ENCODE data around the gene ZNF575. TPM values are rescaled to one million over a fixed set of nuclear protein-coding genes. Genes with fewer than 3 reads are reported as not detected.
A peak's percentile ranks its signal among the peaks of the same experiment; 100 is the strongest.

Gene ZNF575
- polyA plus RNA-seq, 1 donor (not counting 4 experiments of a cell fraction or from before 2014, with no cell fraction given) = 0.05 TPM

- TF ChIP-seq EZH2 (IDR thresholded peaks at IDR 0.05; ENCODE audit: low read length) (no peak), CTCF (optimal IDR thresholded peaks at IDR 0.05 in 1 of 3, IDR thresholded peaks at IDR 0.05 in 1 of 3, conservative IDR thresholded peaks at IDR 0.05 in 1 of 3; ENCODE audit: extremely low read depth in 1 of 3, insufficient read depth in 2 of 3, low read length in 3 of 3) (no peak)
- no peaks in the 10 kb centered on the region for H4K20me1 ChIP-seq (ENCODE audit: control insufficient read depth, extremely low read depth, insufficient read depth, low read length)
- H2AFZ ChIP-seq (ENCODE audit: control insufficient read depth, low read length) = no peak overlapping the region
- H3K4me3 ChIP-seq (ENCODE audit: control insufficient read depth in 2 of 3, extremely low read depth in 1 of 3, insufficient read depth in 2 of 3, low read depth in 1 of 3, low read length in 3 of 3) = no peak overlapping the region
- no peak overlapping the region for H3K4me2 ChIP-seq (ENCODE audit: control insufficient read depth, extremely low read depth, insufficient read depth, low read depth, low read length)
- H3K9ac ChIP-seq (ENCODE audit: control insufficient read depth, extremely low read depth, insufficient read depth, low read length) = no peak overlapping the region
- H3K36me3 ChIP-seq (ENCODE audit: control insufficient read depth in 2 of 2, extremely low read depth in 1 of 2, insufficient read depth in 2 of 2, low read length in 2 of 2) = peaks cover 0 to 4% of the 10 kb centered on the region in 2 experiments
- H3K79me2 ChIP-seq (ENCODE audit: control insufficient read depth, insufficient read depth, low read length) = peaks cover 20% of the 10 kb centered on the region
- H3K9me3 ChIP-seq (ENCODE audit: control insufficient read depth, low read depth, low read length) = no peaks in the 10 kb centered on the region
- no peaks in the 10 kb centered on the region for H3K27me3 ChIP-seq (ENCODE audit: control insufficient read depth, extremely low read depth, insufficient read depth, low read length)
- no peak for FAIRE-seq
- H3K4me1 ChIP-seq (ENCODE audit: control insufficient read depth, extremely low read depth, insufficient read depth, low read length) = peaks cover 27% of the 10 kb centered on the region
- DNase-seq (ENCODE audit: low read depth, low spot score) = no peak
- no peak overlapping the region for H3K27ac ChIP-seq (ENCODE audit: control insufficient read depth, insufficient read depth, low read length)
- dilution Hi-C loops (cut with MboI; ENCODE audit: extremely low pct_ligation_motif_present, low sequenced_read_pairs) = no loop called here
- no peaks in the 10 kb centered on the region for H3K9me1 ChIP-seq (ENCODE audit: control insufficient read depth, extremely low read depth, insufficient read depth, low read length)
These were observed 39.2 kb downstream of the ZNF575 start for GRCh38 chr19:43572171-43572588.

- peaks cover 0 to 4% of the 10 kb centered on the region in 2 experiments for H3K36me3 ChIP-seq (ENCODE audit: control insufficient read depth in 2 of 2, extremely low read depth in 1 of 2, insufficient read depth in 2 of 2, low read length in 2 of 2)
- H3K9ac ChIP-seq (ENCODE audit: control insufficient read depth, extremely low read depth, insufficient read depth, low read length) = peak overlapping the region; percentile 90
- H3K4me3 ChIP-seq (ENCODE audit: control insufficient read depth in 2 of 3, extremely low read depth in 1 of 3, insufficient read depth in 2 of 3, low read depth in 1 of 3, low read length in 3 of 3) = peak overlapping the region; percentile 71 to 83 (median 79)
- H3K9me3 ChIP-seq (ENCODE audit: control insufficient read depth, low read depth, low read length) = no peaks in the 10 kb centered on the region
- peak overlapping the region; percentile 70 for H3K27ac ChIP-seq (ENCODE audit: control insufficient read depth, insufficient read depth, low read length)
- no peaks in the 10 kb centered on the region for H3K9me1 ChIP-seq (ENCODE audit: control insufficient read depth, extremely low read depth, insufficient read depth, low read length)
- dilution Hi-C loops (cut with MboI; ENCODE audit: extremely low pct_ligation_motif_present, low sequenced_read_pairs) = no loop called here
- peak overlapping the region; percentile 94 for H3K4me2 ChIP-seq (ENCODE audit: control insufficient read depth, extremely low read depth, insufficient read depth, low read depth, low read length)
- H3K79me2 ChIP-seq (ENCODE audit: control insufficient read depth, insufficient read depth, low read length) = peaks cover 20% of the 10 kb centered on the region
- DNase-seq (ENCODE audit: low read depth, low spot score) = no peak
- H3K4me1 ChIP-seq (ENCODE audit: control insufficient read depth, extremely low read depth, insufficient read depth, low read length) = peaks cover 27% of the 10 kb centered on the region
- H3K27me3 ChIP-seq (ENCODE audit: control insufficient read depth, extremely low read depth, insufficient read depth, low read length) = no peaks in the 10 kb centered on the region
- TF ChIP-seq CTCF (optimal IDR thresholded peaks at IDR 0.05 in 1 of 3, IDR thresholded peaks at IDR 0.05 in 1 of 3, conservative IDR thresholded peaks at IDR 0.05 in 1 of 3; ENCODE audit: extremely low read depth in 1 of 3, insufficient read depth in 2 of 3, low read length in 3 of 3) = no peak
- TF ChIP-seq EZH2 (IDR thresholded peaks at IDR 0.05; ENCODE audit: low read length) = no peak
- no peak for FAIRE-seq
- peak overlapping the region; percentile 25 for H2AFZ ChIP-seq (ENCODE audit: control insufficient read depth, low read length)
- H4K20me1 ChIP-seq (ENCODE audit: control insufficient read depth, extremely low read depth, insufficient read depth, low read length) = no peaks in the 10 kb centered on the region
These were observed 41.6 kb downstream of the ZNF575 start for GRCh38 chr19:43574424-43575155.

All from keratinocyte (primary cell).